Spleen (tissue), 11 donors: ENCODE data around the gene ATG7. TPM values are rescaled to one million over a fixed set of nuclear protein-coding genes. Genes with fewer than 3 reads are reported as not detected.
A peak's percentile ranks its signal among the peaks of the same experiment; 100 is the strongest.

Experiments used
- DNase-seq: peaks from one replicate; pipeline ENCODE4 v3.0.0-alpha.2; 2020
- H3K27ac ChIP-seq, 8 donors: fragments of 200-600 bp; sonication (generic) in 7 of 8; 1 replicate in 4 of 8; 2 replicates in 4 of 8; pipeline versions ENCODE4 v1.5.0 to v1.8.0; 2016 to 2021; ENCODE audit warnings: inconsistent platforms in 4 of 8, mild to moderate bottlenecking in 4 of 8, moderate library complexity in 1 of 8
- H3K27me3 ChIP-seq, 7 donors: fragments of 200-600 bp; sonication (generic) in 6 of 7; replicated peaks in 1 of 7; 1 replicate in 4 of 7; 2 replicates in 3 of 7; pipeline versions ENCODE4 v1.5.0 to v1.8.0; 2016 to 2021; ENCODE audit warnings: inconsistent platforms in 3 of 7, mild to moderate bottlenecking in 1 of 7
- H3K36me3 ChIP-seq, 6 donors: fragments of 200-600 bp; sonication (generic) in 5 of 6; 1 replicate in 4 of 6; 2 replicates in 2 of 6; pipeline versions ENCODE4 v1.5.0 to v1.8.0; 2016 to 2021; ENCODE audit warnings: inconsistent platforms in 2 of 6
- H3K4me1 ChIP-seq, 6 donors: fragments of 200-600 bp; sonication (generic) in 5 of 6; 1 replicate in 3 of 6; 2 replicates in 3 of 6; pipeline versions ENCODE4 v1.5.0 to v1.8.0; 2016 to 2021; ENCODE audit warnings: inconsistent platforms in 3 of 6
- H3K4me3 ChIP-seq, 8 donors: fragments of 200-600 bp; sonication (generic) in 7 of 8; 1 replicate in 4 of 8; 2 replicates in 4 of 8; pipeline versions ENCODE4 v1.5.0 to v1.8.0; 2016 to 2021; ENCODE audit warnings: inconsistent platforms in 4 of 8, mild to moderate bottlenecking in 4 of 8, moderate library complexity in 2 of 8
- H3K9me3 ChIP-seq, 8 donors: fragments of 200-600 bp; sonication (generic) in 7 of 8; 1 replicate in 4 of 8; 2 replicates in 4 of 8; pipeline versions ENCODE4 v1.5.0 to v1.8.0; 2016 to 2021; ENCODE audit warnings: inconsistent platforms in 4 of 8
- CTCF ChIP-seq, 11 experiments: fragments of 200-600 bp in 7 of 11; fragments of 450-650 bp in 4 of 11; sonication (generic) in 4 of 11; IDR thresholded peaks in 8 of 11; conservative IDR thresholded peaks in 3 of 11; 1 replicate in 7 of 11; 2 replicates in 4 of 11; pipeline versions ENCODE4 v1.4.0 to v1.8.0; 2016 to 2021; ENCODE audit warnings: antibody characterized with exemption in 11 of 11, inconsistent platforms in 4 of 11, mild to moderate bottlenecking in 1 of 11
- POLR2A ChIP-seq, 3 donors: fragments of 450-650 bp; IDR thresholded peaks; one replicate each; pipeline ENCODE4 v1.5.1; 2017; ENCODE audit warnings: antibody characterized with exemption in 3 of 3, mild to moderate bottlenecking in 1 of 3
- POLR2AphosphoS5 ChIP-seq, 3 donors: sonication (generic); formaldehyde crosslinking; IDR thresholded peaks; one replicate each; pipeline ENCODE4 v1.5.1; 2017; ENCODE audit warnings: antibody characterized with exemption in 3 of 3
- whole genome bisulfite sequencing, 5 donors: extraction: QIAGEN DNeasy Blood & Tissue Kit in 3 of 5; methylation state at CpG; one replicate each; pipeline versions ENCODE4 v1.1.5 to v1.1.7; 2013 to 2018; 5-methylcytosine and 5-hydroxymethylcytosine counted together
- intact Hi-C: fragments of 100-400 bp; cut with DNase I; formaldehyde crosslinking; loops from one replicate; pipeline ENCODE4 v1.15.0; 2023; ENCODE audit warnings: low total_unique reads
- polyA plus RNA-seq, 3 donors: library from polyadenylated mRNA; stranded (reverse); fragments of 200-250 nt; gene quantifications; one replicate each; pipeline ENCODE4 v1.2.1, GENCODE V29; 2013
- total RNA-seq, 7 donors: library from RNA; depleted of rRNA in 3 of 7; stranded (reverse); fragments of >200 nt in 3 of 7; fragmentation: NEBNext Ultra II Directional in 4 of 7; extraction: Animal tissue kit (Norgen Biotek cat#: 25700) in 4 of 7; gene quantifications; one replicate each; pipeline versions ENCODE4 v1.1.0 to v1.2.1, GENCODE V29; 2016 to 2021
- donor health status: healthy with polysubstance abuse.
- donor health status: DM: no; HTN: no; CAD: no; lungs with moderate emphysema.
- donor health status: DM: no; HTN: no; CAD: no.
- donor health status: Bipolar disorder and iron deficiency.
- donor health status: healthy.
- donor health status: DM: no; HTN: no; CAD: no.
- donor health status: DM: yes; HTN: yes; CAD: no.

Gene ATG7
- total and polyA plus RNA-seq, 10 donors: 7.5 to 114 (median 77.1) TPM

GRCh38 chr3:11379824-11380701, 107.9 kb downstream of the ATG7 start:
- H3K36me3 ChIP-seq: peaks cover 0 to 92% (median 4%) of the 10 kb centered on the region in 6 donors
- TF ChIP-seq POLR2AphosphoS5 (IDR thresholded peaks at IDR 0.05): no peak
- TF ChIP-seq CTCF (IDR thresholded peaks at IDR 0.05 in 8 of 11, conservative IDR thresholded peaks at IDR 0.05 in 3 of 11): no peak
- no peak for TF ChIP-seq POLR2A (IDR thresholded peaks at IDR 0.05)
- WGBS, 5 donors: 63 to 75% (median 70%) methylated on average over 16 of the region's 16 CpGs
- intact Hi-C loops: loop anchor here (2.0 to 5.0 kb wide), 2 partner anchors 273 to 422 kb away; no protein-coding TSS in a partner anchor
- H3K27me3 ChIP-seq: no peaks in the 10 kb centered on the region
- no peak for DNase-seq
- peak overlapping the region in 2 of 8 donors; percentile 4 to 16 for H3K4me3 ChIP-seq
- H3K27ac ChIP-seq: peak overlapping the region in 6 of 8 donors; percentile 14 to 68 (median 45)
- peaks cover 0 to 23% (median 4%) of the 10 kb centered on the region in 6 donors for H3K4me1 ChIP-seq
- no peaks in the 10 kb centered on the region for H3K9me3 ChIP-seq

GRCh38 chr3:11381141-11381540, 108.9 kb downstream of the ATG7 start:
- Histone ChIP-seq H3K4me1 (peaks cover 0 to 33% (median 9%) of the 10 kb centered on the region in 6 donors), H3K4me3 (no peak overlapping the region), H3K9me3 (no peaks in the 10 kb centered on the region), H3K27me3 (no peaks in the 10 kb centered on the region), H3K27ac (no peak overlapping the region), H3K36me3 (peaks cover 0 to 88% (median 4%) of the 10 kb centered on the region in 6 donors)
- intact Hi-C loops: no loop called here
- DNase-seq: no peak
- TF ChIP-seq CTCF (IDR thresholded peaks at IDR 0.05 in 8 of 11, conservative IDR thresholded peaks at IDR 0.05 in 3 of 11) (no peak), POLR2A (IDR thresholded peaks at IDR 0.05) (no peak), POLR2AphosphoS5 (IDR thresholded peaks at IDR 0.05) (no peak)

- TF ChIP-seq POLR2A (IDR thresholded peaks at IDR 0.05): no peak
- no peak for TF ChIP-seq POLR2AphosphoS5 (IDR thresholded peaks at IDR 0.05)
- TF ChIP-seq CTCF (IDR thresholded peaks at IDR 0.05 in 8 of 11, conservative IDR thresholded peaks at IDR 0.05 in 3 of 11): no peak
- Histone ChIP-seq H3K4me1 (peaks cover 0 to 37% (median 13%) of the 10 kb centered on the region in 6 donors), H3K4me3 (no peak overlapping the region), H3K9me3 (no peaks in the 10 kb centered on the region), H3K36me3 (peaks cover 0 to 88% (median 4%) of the 10 kb centered on the region in 6 donors), H3K27ac (no peak overlapping the region), H3K27me3 (no peaks in the 10 kb centered on the region)
- intact Hi-C loops: no loop called here
- 80 to 93% (median 89%) methylated on average over 4 of the region's 4 CpGs for WGBS, 5 donors
- DNase-seq: no peak
Measured at GRCh38 chr3:11381563-11381962, 109.4 kb downstream of the ATG7 start.

GRCh38 chr3:11382146-11382745, 110.0 kb downstream of the ATG7 start:
- no peak for DNase-seq
- peaks cover 0 to 88% (median 4%) of the 10 kb centered on the region in 6 donors for H3K36me3 ChIP-seq
- H3K27ac ChIP-seq: no peak overlapping the region
- TF ChIP-seq POLR2AphosphoS5 (IDR thresholded peaks at IDR 0.05) (no peak), POLR2A (IDR thresholded peaks at IDR 0.05) (no peak), CTCF (IDR thresholded peaks at IDR 0.05 in 8 of 11, conservative IDR thresholded peaks at IDR 0.05 in 3 of 11) (no peak)
- WGBS, 5 donors: 82 to 92% (median 85%) methylated on average over 8 of the region's 8 CpGs
- no peaks in the 10 kb centered on the region for H3K27me3 ChIP-seq
- no peaks in the 10 kb centered on the region for H3K9me3 ChIP-seq
- intact Hi-C loops: no loop called here
- H3K4me3 ChIP-seq: no peak overlapping the region
- H3K4me1 ChIP-seq: peaks cover 0 to 39% (median 15%) of the 10 kb centered on the region in 6 donors
